ENCODE results near the gene LLGL2. TPM values are rescaled to one million over a fixed set of nuclear protein-coding genes. Genes with fewer than 3 reads are reported as not detected.

LLGL2 gene
- total and polyA plus RNA-seq, 5 donors from 2014 or later = 13.6 to 44.1 (median 17.5) TPM

GRCh38 chr17:75536366-75536765 is 10.9 kb downstream of the LLGL2 start:
- H3K36me3 ChIP-seq (ENCODE audit: control insufficient read depth, insufficient read depth, low read length) = no peaks in the 10 kb centered on the region
- DNase-seq (no peak), ATAC-seq (ENCODE audit: low read depth in 2 of 2) (no peak)
- no peaks in the 10 kb centered on the region for H3K9me3 ChIP-seq (ENCODE audit: control insufficient read depth in 2 of 2, low read length in 2 of 2)
- H3K4me1 ChIP-seq (ENCODE audit: control insufficient read depth, insufficient read depth, low read length, poor library complexity, severe bottlenecking) = peaks cover 14% of the 10 kb centered on the region
- Mint-ChIP-seq H3K36me3 (peaks cover 4% of the 10 kb centered on the region), H3K4me1 (peaks cover 0 to 33% (median 20%) of the 10 kb centered on the region in 4 donors), H3K9me3 (no peaks in the 10 kb centered on the region), H3K27ac (peak overlapping the region in 2 of 3 donors; percentile 46 to 74), H3K4me3 (no peak overlapping the region), H3K27me3 (no peaks in the 10 kb centered on the region)
- no peak overlapping the region for H3K27ac ChIP-seq (ENCODE audit: insufficient read depth, low read length, poor library complexity, severe bottlenecking)
- H3K27me3 ChIP-seq (ENCODE audit: control insufficient read depth, insufficient read depth, low read length) = no peaks in the 10 kb centered on the region
- no peak overlapping the region for H3K4me3 ChIP-seq (ENCODE audit: low read depth, low read length)

DNA sequence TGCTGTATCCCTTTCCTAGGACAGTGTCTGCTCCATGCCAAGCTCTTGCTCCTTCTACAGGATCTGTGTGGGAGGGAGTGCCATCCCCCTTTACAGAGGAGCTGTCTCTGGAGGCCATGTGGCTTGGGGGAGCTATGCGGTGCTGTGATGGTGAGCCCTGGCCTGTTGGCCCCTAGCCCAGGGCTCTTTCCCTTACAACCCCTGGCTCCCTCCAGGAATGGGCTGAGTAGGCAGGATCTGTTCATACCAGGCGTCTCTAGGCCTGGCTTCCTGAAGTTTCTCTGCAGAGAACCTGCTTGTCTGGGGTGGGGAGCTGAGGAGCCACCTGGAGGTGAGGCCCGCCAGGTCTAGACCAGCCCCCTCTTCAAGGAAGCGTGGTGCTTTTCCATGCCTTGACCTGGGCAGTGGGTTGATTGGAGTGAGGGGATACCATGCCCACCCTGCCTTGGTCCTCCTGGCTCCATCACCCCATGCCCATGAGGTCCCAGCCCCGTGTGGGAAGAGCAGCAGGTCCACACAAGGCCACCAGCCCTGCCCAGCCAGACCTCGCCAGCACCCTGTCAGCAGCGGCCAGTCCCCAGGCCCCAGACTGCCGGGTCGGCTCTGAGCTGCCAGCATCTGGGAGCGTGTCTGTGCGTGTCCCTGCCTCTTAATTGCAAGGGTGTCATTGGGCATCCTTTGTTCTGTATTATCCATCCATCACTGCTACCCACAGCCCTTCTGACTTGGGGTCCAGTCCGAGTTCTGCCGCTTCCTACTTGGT is 14.7 kb downstream of the LLGL2 start:
- H3K4me3 Mint-ChIP-seq = no peak overlapping the region
- no peaks in the 10 kb centered on the region for H3K9me3 Mint-ChIP-seq
- H3K27ac Mint-ChIP-seq = no peak overlapping the region
- peaks cover 7% of the 10 kb centered on the region for H3K4me1 ChIP-seq (ENCODE audit: control insufficient read depth, insufficient read depth, low read length, poor library complexity, severe bottlenecking)
- H3K36me3 Mint-ChIP-seq = peaks cover 4% of the 10 kb centered on the region
- H3K4me1 Mint-ChIP-seq = peaks cover 0 to 19% (median 9%) of the 10 kb centered on the region in 4 donors
- H3K27ac ChIP-seq (ENCODE audit: insufficient read depth, low read length, poor library complexity, severe bottlenecking) = no peak overlapping the region
- no peak for DNase-seq
- no peak overlapping the region for H3K4me3 ChIP-seq (ENCODE audit: low read depth, low read length)
- no peak for ATAC-seq (ENCODE audit: low read depth in 2 of 2)
- no peaks in the 10 kb centered on the region for H3K27me3 ChIP-seq (ENCODE audit: control insufficient read depth, insufficient read depth, low read length)
- H3K9me3 ChIP-seq (ENCODE audit: control insufficient read depth in 2 of 2, low read length in 2 of 2) = no peaks in the 10 kb centered on the region
- H3K36me3 ChIP-seq (ENCODE audit: control insufficient read depth, insufficient read depth, low read length) = peaks cover 4% of the 10 kb centered on the region
- H3K27me3 Mint-ChIP-seq = no peaks in the 10 kb centered on the region

DNA sequence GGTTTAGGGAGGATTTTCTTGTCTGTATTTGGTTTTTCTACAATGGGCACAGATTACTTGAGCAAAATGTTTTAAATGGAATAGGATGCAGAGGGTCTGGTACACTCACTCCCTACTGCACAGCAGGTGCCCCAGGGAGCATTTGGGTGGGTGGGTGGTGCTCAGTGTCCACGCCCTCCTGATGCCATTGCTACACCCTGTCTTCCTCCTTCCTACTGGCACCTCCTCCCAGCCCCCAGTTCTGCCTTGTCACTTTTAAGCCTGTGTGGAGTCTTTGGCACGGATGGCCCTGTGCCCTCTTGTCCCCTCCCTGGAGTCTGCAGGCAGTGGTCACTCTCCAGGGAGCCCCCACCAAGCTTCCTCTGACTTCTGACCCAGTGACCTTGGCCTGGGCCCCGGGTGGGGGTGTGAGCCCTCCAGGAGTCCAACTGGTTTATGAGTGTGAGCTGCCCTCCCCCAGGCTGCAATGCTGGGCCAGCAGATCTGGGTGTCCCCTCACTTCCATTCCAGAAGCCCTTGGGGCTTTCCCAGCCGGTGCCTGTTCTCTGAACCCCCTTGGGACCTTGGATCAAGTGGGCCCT is 15.5 kb downstream of the LLGL2 start:
- peaks cover 4% of the 10 kb centered on the region for H3K36me3 Mint-ChIP-seq

GRCh38 chr17:75542229-75542628 is 16.7 kb downstream of the LLGL2 start:
- Mint-ChIP-seq H3K27ac (no peak overlapping the region), H3K4me1 (peaks cover 0 to 7% (median 1%) of the 10 kb centered on the region in 4 donors), H3K9me3 (no peaks in the 10 kb centered on the region), H3K36me3 (peaks cover 4% of the 10 kb centered on the region), H3K27me3 (no peaks in the 10 kb centered on the region), H3K4me3 (no peak overlapping the region)
- Histone ChIP-seq H3K27ac (ENCODE audit: insufficient read depth, low read length, poor library complexity, severe bottlenecking) (no peak overlapping the region), H3K36me3 (ENCODE audit: control insufficient read depth, insufficient read depth, low read length) (peaks cover 7% of the 10 kb centered on the region), H3K4me1 (ENCODE audit: control insufficient read depth, insufficient read depth, low read length, poor library complexity, severe bottlenecking) (no peaks in the 10 kb centered on the region), H3K27me3 (ENCODE audit: control insufficient read depth, insufficient read depth, low read length) (no peaks in the 10 kb centered on the region), H3K9me3 (ENCODE audit: control insufficient read depth in 2 of 2, low read length in 2 of 2) (no peaks in the 10 kb centered on the region), H3K4me3 (ENCODE audit: low read depth, low read length) (no peak overlapping the region)
- ATAC-seq (ENCODE audit: low read depth in 2 of 2) (no peak), DNase-seq (no peak)

More for the DNA sequence above, 15.5 kb downstream of the LLGL2 start:
- no peaks in the 10 kb centered on the region for H3K27me3 ChIP-seq (ENCODE audit: control insufficient read depth, insufficient read depth, low read length)
- H3K27me3 Mint-ChIP-seq = no peaks in the 10 kb centered on the region
- no peaks in the 10 kb centered on the region for H3K9me3 Mint-ChIP-seq
- ATAC-seq (ENCODE audit: low read depth in 2 of 2) = no peak
- H3K9me3 ChIP-seq (ENCODE audit: control insufficient read depth in 2 of 2, low read length in 2 of 2) = no peaks in the 10 kb centered on the region
- no peak for DNase-seq
- peaks cover 0 to 10% (median 3%) of the 10 kb centered on the region in 4 donors for H3K4me1 Mint-ChIP-seq
- H3K4me3 ChIP-seq (ENCODE audit: low read depth, low read length) = no peak overlapping the region
- H3K4me1 ChIP-seq (ENCODE audit: control insufficient read depth, insufficient read depth, low read length, poor library complexity, severe bottlenecking) = no peaks in the 10 kb centered on the region
- H3K27ac ChIP-seq (ENCODE audit: insufficient read depth, low read length, poor library complexity, severe bottlenecking) = no peak overlapping the region
- H3K4me3 Mint-ChIP-seq = no peak overlapping the region
- no peak overlapping the region for H3K27ac Mint-ChIP-seq
- peaks cover 4% of the 10 kb centered on the region for H3K36me3 ChIP-seq (ENCODE audit: control insufficient read depth, insufficient read depth, low read length)

DNA sequence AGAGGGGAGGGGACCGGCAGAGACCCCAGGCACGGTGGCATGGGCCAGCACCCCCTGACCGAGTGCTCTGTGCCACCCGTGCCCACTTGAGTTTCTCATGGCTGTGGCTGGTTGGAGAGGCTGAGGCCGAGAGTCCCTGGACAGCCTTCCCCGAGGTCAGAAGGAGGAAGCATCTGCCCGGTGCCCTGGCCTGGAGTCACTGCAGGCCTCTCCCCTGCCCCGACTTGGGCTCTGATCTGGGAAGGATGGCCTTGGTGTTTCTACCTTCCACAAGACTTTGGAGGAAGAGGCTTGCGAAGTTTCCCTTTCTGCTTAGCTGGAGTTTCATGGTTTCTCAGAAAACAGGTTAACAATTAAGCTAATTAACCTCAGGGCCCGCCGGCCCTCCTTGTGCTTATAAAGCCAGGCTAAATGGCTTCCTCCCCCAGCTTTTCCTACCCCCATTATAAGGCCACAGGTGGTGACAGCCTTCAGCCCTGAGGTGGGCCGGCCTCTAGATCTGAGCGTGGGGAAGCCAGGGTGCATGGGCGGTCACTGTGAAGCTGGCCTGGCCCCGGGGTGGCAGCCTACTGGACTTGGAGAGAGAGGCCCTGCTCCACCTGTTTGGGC is 17.3 kb downstream of the LLGL2 start:
- Mint-ChIP-seq H3K36me3 (peaks cover 4% of the 10 kb centered on the region), H3K4me1 (peaks cover 0 to 7% (median 1%) of the 10 kb centered on the region in 4 donors), H3K27ac (no peak overlapping the region), H3K4me3 (no peak overlapping the region), H3K27me3 (no peaks in the 10 kb centered on the region), H3K9me3 (no peaks in the 10 kb centered on the region)
- no peak for DNase-seq
- H3K36me3 ChIP-seq (ENCODE audit: control insufficient read depth, insufficient read depth, low read length) = peaks cover 7% of the 10 kb centered on the region
- H3K4me1 ChIP-seq (ENCODE audit: control insufficient read depth, insufficient read depth, low read length, poor library complexity, severe bottlenecking) = no peaks in the 10 kb centered on the region
- H3K27me3 ChIP-seq (ENCODE audit: control insufficient read depth, insufficient read depth, low read length) = no peaks in the 10 kb centered on the region
- no peak overlapping the region for H3K4me3 ChIP-seq (ENCODE audit: low read depth, low read length)
- H3K9me3 ChIP-seq (ENCODE audit: control insufficient read depth in 2 of 2, low read length in 2 of 2) = no peaks in the 10 kb centered on the region
- no peak overlapping the region for H3K27ac ChIP-seq (ENCODE audit: insufficient read depth, low read length, poor library complexity, severe bottlenecking)
- ATAC-seq (ENCODE audit: low read depth in 2 of 2) = no peak

DNA sequence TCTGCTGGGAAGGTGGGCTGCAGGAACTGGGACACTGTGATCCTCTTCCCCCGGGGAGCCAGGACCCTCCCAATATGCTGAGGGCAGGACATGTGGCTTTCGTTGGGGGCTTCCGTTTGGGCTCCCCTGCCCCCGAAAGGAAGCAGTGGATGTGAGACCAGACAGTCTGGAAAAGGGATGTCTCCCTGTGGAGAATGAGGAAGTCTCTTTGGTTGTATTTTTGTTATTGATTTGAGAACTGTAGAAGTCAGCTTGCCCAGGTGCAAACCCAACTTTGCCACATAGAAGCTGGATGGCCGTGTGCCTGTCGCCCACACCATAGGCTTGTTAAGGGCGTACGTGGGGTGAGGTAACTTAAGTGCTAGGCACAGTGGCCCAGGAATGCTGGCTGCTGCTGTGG is 18.8 kb downstream of the LLGL2 start:
- Histone ChIP-seq H3K27ac (ENCODE audit: insufficient read depth, low read length, poor library complexity, severe bottlenecking) (no peak overlapping the region), H3K27me3 (ENCODE audit: control insufficient read depth, insufficient read depth, low read length) (no peaks in the 10 kb centered on the region), H3K9me3 (ENCODE audit: control insufficient read depth in 2 of 2, low read length in 2 of 2) (no peaks in the 10 kb centered on the region), H3K4me1 (ENCODE audit: control insufficient read depth, insufficient read depth, low read length, poor library complexity, severe bottlenecking) (no peaks in the 10 kb centered on the region), H3K4me3 (ENCODE audit: low read depth, low read length) (no peak overlapping the region), H3K36me3 (ENCODE audit: control insufficient read depth, insufficient read depth, low read length) (peaks cover 7% of the 10 kb centered on the region)
- Mint-ChIP-seq H3K9me3 (no peaks in the 10 kb centered on the region), H3K4me3 (no peak overlapping the region), H3K36me3 (peaks cover 4% of the 10 kb centered on the region), H3K27me3 (no peaks in the 10 kb centered on the region), H3K27ac (no peak overlapping the region), H3K4me1 (peaks cover 0 to 2% (median 0%) of the 10 kb centered on the region in 4 donors)
- ATAC-seq (ENCODE audit: low read depth in 2 of 2) = no peak
- no peak for DNase-seq

DNA sequence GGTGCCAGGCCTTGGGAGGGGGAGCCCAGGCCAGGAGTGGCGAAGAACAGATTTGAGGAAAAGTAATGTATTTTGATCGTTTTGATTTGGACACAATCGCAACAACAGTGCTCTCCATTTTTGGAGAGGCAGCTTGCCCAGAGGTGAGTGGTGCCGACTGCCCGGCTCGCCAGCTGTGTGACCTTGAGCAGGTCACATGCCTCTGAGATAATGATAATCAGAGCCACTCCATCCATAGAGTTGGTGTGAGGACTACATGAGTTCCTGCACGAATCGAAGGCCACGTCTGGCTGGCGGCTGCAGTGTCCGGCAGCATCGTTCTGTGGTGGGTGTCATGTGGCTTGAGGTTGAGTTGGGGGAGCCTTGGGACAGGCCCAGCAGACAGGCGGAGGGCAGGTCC is 20.7 kb downstream of the LLGL2 start:
- no peaks in the 10 kb centered on the region for H3K9me3 Mint-ChIP-seq
- H3K36me3 Mint-ChIP-seq = peaks cover 8% of the 10 kb centered on the region
- ATAC-seq (ENCODE audit: low read depth in 2 of 2) = no peak
- H3K4me1 ChIP-seq (ENCODE audit: control insufficient read depth, insufficient read depth, low read length, poor library complexity, severe bottlenecking) = no peaks in the 10 kb centered on the region
- H3K4me1 Mint-ChIP-seq = peaks cover 0 to 6% (median 1%) of the 10 kb centered on the region in 4 donors
- no peak overlapping the region for H3K4me3 ChIP-seq (ENCODE audit: low read depth, low read length)
- no peak overlapping the region for H3K4me3 Mint-ChIP-seq
- peaks cover 7% of the 10 kb centered on the region for H3K36me3 ChIP-seq (ENCODE audit: control insufficient read depth, insufficient read depth, low read length)
- H3K27me3 ChIP-seq (ENCODE audit: control insufficient read depth, insufficient read depth, low read length) = no peaks in the 10 kb centered on the region
- no peak for DNase-seq
- H3K27ac ChIP-seq (ENCODE audit: insufficient read depth, low read length, poor library complexity, severe bottlenecking) = no peak overlapping the region
- H3K9me3 ChIP-seq (ENCODE audit: control insufficient read depth in 2 of 2, low read length in 2 of 2) = no peaks in the 10 kb centered on the region
- H3K27ac Mint-ChIP-seq = no peak overlapping the region
- no peaks in the 10 kb centered on the region for H3K27me3 Mint-ChIP-seq

Data from CD4-positive, CD25-positive, alpha-beta regulatory T cell (primary cell).